Measurements from ENCODE around the gene SIMC1.

DNA sequence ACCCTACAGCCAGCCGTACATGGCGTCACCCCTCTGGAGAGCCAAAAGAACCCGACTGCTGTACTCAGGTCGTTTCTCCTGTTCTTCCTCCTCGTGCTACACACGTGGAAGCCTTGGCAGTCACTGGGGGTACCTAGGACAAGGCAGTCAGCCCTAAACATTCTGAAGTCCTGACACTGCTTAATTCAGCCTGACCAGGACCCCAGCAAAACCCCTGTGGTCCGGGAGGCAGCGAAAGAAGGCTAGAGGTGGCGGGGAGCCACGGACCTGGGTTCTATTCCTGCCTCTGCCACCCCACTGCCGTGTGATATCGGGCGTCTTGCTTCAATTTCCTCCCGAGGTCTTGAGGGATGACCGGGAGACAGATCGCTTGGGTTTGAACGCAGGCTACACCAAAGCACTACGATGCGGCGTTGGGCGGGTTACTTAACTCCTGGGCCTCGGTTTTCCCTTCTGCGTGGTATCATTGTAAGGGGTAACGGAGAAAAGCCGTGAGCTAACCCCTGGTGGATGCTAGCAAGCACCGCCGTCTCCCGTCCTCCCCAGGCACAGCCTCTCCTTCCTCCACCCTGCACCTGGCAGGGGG is 126.6 kb downstream of the SIMC1 start:
- TF ChIP-seq, protein P1, sequence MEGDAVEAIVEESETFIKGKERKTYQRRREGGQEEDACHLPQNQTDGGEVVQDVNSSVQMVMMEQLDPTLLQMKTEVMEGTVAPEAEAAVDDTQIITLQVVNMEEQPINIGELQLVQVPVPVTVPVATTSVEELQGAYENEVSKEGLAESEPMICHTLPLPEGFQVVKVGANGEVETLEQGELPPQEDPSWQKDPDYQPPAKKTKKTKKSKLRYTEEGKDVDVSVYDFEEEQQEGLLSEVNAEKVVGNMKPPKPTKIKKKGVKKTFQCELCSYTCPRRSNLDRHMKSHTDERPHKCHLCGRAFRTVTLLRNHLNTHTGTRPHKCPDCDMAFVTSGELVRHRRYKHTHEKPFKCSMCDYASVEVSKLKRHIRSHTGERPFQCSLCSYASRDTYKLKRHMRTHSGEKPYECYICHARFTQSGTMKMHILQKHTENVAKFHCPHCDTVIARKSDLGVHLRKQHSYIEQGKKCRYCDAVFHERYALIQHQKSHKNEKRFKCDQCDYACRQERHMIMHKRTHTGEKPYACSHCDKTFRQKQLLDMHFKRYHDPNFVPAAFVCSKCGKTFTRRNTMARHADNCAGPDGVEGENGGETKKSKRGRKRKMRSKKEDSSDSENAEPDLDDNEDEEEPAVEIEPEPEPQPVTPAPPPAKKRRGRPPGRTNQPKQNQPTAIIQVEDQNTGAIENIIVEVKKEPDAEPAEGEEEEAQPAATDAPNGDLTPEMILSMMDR (IDR thresholded peaks at IDR 0.05; ENCODE audit: borderline replicate concordance, extremely low read depth, low read length, poor library complexity, severe bottlenecking): no peak
- TF ChIP-seq EZH2 (IDR thresholded peaks at IDR 0.05; ENCODE audit: borderline replicate concordance, low read depth, low read length, severe bottlenecking): no peak

Data from DND-41 (cell line).